Astrocyte (in vitro differentiated cells and primary cell): ENCODE measurements around the gene STARD8.

Source experiments
- EZH2 ChIP-seq: IDR thresholded peaks from 2 replicates; pipeline ENCODE4 v1.6.1; 2012; ENCODE audit warnings: mild to moderate bottlenecking, low read length, inconsistent platforms; ENCODE audit not compliant: insufficient read depth
- TF ChIP-seq, protein P1 (sequence below): IDR thresholded peaks from 2 replicates; pipeline ENCODE4 v1.5.1; 2011; ENCODE audit warnings: low read depth, mild to moderate bottlenecking, inconsistent platforms, low read length, moderate library complexity; ENCODE audit not compliant: insufficient read depth

DNA sequence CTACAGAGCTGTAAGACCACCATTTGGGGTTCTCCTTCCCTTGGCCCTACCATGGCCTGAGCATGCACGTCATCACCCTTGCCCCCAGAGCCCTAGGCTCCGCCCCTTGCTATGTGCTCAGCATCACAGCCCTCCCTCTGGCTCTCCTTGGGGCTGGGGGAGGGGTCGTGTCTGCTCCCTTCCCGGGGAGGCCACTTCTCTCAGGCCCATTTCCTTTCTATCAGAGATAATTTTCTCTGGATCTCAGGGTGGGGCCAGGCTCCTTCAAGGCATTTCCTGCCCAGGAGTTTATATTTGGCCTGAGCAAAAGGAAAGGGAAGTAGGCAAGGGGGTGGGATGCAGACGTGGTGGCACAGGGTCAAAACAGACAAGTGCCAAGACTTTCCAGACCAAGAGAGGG, 55.9 kb downstream of the STARD8 start:
- TF ChIP-seq, protein P1, sequence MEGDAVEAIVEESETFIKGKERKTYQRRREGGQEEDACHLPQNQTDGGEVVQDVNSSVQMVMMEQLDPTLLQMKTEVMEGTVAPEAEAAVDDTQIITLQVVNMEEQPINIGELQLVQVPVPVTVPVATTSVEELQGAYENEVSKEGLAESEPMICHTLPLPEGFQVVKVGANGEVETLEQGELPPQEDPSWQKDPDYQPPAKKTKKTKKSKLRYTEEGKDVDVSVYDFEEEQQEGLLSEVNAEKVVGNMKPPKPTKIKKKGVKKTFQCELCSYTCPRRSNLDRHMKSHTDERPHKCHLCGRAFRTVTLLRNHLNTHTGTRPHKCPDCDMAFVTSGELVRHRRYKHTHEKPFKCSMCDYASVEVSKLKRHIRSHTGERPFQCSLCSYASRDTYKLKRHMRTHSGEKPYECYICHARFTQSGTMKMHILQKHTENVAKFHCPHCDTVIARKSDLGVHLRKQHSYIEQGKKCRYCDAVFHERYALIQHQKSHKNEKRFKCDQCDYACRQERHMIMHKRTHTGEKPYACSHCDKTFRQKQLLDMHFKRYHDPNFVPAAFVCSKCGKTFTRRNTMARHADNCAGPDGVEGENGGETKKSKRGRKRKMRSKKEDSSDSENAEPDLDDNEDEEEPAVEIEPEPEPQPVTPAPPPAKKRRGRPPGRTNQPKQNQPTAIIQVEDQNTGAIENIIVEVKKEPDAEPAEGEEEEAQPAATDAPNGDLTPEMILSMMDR: no peak
- no peak for TF ChIP-seq EZH2
